Occipital lobe (tissue), 2 donors: ENCODE results near the gene RWDD3. TPM values are rescaled to one million over a fixed set of nuclear protein-coding genes. Genes with fewer than 3 reads are reported as not detected.

Experiments
- DNase-seq: peaks from one replicate; lab custom pipeline; 2025; lab: John Stamatoyannopoulos, UW
- total RNA-seq: library from RNA; depleted of rRNA; stranded (reverse); fragments of >200 nt; gene quantifications from one replicate; pipeline ENCODE4 v1.2.3, GENCODE V29; 2014

The RWDD3 gene
- total RNA-seq, 1 donor from 2014 or later: 28.4 TPM

DNA sequence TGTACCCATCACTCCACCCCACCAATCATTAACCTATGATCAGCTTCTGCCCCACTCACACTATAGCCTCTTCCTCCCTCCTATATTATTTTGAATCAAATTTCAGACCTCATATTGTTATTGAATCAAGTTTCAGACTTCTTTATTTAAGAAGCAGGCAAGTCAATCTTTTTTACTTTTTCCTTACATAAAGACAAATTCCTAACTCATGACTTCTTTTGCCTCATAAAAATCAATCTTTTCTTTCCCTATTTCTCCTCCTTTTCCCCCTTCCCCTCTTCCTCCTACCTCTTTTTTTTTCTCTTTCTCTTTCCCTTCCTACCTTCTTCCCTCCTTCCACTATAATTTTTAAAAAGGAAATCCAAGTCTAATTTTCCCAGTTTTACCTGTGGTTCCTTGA, 4.3 kb upstream of the RWDD3 start:
- DNase-seq: no peak

DNA sequence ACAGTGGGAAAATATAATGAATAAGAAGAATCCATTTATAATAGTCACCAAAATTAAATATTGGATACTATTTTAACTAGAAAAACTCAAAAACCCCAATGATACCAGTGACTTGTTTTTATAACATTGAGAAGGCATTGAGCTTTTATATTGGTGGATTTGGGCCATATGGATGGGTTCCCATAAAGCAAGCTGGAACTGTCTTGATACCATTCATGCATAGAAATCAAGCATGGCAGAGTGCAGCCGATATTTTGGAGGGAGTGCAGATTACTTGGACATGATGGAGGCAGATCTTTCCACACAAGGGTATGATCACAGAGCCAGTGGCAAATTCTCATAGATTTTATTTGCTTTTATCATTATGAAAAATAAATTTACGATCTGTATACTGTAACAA, 3.8 kb upstream of the RWDD3 start:
- DNase-seq: no peak

DNA sequence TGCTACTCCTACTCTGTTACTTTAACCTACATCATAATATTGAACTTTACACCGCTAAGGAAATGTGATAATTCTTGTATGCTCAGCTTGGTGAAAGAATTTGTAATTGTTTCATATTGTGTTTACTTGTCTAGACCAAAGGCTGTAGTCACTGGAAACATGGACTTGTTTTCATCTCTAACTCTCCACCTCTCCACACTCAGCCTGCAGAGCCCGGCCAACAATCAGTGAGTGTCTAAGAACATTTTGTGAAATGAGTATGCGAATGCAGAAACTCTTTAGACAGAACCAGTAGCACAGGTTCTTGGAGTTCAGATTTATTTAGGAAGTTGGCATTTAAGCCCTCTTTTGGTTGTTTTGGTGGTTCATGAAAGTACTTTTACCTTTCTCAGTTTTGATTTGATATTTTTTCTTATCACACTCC, 3.2 kb upstream of the RWDD3 start:
- DNase-seq: no peak

DNA sequence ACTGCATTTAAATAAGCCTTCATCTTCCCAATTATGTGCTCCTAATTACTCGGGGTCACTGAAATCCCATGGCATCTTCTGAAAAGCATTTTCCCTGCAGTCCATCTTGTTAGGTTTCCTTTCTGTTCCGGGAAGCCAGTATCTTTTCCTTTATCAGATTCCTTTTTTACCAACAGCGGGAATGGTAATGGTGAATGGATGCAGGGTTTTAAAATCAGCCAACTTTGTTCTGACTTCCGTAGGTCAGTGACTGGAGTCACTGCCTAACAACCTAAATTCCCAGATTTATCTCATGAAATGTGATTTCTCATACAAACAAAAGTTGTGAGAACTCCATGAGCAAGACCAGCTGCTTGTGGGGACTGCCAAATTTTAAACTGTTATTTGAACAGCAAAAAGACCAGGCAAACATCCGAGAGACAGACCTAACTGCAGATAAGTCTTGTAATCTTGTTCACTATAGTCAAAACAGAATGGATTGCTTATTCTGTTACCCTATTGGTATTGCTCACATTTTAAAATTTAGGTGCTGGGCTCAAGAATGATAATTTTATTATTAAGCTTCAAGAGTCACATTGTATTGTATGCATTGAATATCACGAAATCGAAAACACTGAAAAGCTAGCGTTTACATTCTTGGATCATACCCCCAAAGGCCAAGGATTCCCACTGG, 1.2 kb upstream of the RWDD3 start:
- DNase-seq: no peak

DNA sequence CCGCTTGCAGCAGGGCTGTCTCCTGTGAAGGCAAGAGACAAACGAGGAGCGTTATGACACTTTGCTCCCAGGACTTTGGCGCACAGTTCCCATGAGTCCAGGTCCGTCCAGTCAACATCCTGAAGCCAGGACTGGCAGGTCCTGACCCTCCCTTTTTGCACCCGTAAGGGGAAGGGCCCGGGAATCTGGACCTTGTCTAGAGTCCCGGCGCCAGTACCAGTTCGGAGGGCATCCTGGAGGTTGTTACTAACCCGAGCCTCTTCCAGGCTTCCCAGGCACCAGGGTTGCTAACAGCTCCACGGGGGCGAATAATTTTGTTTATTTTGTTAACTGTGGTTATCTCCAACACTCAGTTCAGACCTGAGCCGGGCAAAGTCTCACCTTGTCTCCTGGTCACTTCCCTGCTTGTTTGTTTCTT, 682 bp upstream of the RWDD3 start:
- DNase-seq: no peak

DNA sequence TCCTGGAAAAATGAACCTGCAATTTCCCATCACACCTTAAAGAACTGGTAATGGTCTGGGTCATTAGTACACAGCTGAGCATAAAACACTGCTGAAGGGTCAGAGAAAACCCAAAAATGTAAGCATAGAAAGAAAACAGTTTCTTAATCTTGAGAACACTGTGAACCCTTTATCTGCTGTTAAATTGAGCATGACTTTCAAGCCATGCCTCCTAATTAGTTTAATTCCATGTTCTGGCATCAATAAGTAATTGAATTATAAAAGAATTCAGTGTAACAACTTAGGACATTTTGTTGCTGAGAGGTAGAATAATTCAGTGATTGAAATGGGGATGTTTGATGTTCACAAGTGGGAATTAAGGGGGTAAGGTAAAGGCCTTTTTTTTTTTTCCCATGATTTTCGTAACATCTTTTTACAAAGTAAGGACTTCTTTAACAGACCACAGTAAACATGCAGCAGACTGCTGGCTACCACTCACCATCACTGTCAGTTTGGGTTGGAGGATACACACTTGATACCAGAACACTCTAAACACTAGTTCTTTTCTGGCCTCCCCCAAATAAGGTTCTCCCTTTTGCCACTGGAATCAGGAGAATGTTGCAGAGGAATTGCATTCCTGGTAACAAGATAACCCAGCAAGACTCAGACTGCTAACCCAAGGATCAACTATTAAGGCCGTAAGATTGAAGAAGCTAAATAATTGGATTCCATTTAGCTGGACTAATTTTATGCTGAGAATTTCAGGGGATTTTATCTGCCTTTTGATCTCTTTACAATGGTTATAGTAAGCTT, 3.0 kb downstream of the RWDD3 start:
- no peak for DNase-seq

DNA sequence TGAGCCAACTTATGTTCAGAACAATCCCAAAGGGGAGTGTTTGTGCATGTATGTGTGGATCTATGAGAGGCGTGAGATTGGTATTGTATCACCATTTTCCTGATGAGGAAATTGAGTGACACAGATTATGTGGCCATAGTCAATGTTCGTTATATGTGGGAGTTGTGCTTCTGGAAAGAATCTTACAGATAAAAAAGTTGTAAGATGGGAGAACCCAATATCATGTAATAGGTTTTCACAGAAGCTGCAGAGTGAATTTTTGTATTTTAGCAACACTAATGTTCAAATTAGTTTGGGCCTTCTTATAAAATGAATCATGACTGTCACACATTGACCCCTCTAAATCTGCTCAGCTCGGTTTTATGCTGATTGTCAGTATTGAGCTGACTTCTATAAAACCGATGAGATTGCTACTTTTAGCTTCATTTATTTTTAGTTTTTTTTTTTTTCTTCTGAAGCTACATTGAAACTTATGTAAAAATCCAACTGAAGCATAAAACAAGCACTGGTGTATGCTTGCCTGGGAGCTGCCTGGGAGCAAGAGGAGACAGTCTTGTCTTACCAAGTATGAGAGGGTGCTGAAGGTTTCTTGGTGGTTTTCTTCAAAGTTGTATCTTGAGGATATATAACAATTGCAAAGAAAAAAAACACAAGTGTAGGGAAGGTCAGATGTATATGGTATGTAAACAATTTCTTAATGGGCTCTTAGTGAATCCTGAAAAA, 4.1 kb downstream of the RWDD3 start:
- no peak for DNase-seq

DNA sequence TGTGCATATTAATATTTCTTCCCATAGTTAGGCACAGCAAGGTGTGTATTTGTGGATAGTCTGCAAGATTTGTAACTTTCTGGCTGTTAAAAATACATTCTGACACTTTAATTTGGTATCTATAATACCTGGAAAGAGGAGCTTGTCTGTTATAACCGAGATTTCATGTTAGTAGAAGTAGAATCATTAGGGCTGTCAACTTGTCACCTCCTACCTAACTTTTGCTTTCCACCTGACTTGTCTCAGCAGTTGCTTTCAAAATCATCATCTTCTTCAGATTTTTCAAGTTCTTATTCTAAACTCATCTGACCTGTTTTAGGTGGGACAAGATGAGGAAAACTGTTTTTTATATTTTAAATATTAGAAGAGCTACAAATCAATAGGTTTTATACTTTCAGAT, 11.0 kb downstream of the RWDD3 start:
- no peak for DNase-seq

DNA sequence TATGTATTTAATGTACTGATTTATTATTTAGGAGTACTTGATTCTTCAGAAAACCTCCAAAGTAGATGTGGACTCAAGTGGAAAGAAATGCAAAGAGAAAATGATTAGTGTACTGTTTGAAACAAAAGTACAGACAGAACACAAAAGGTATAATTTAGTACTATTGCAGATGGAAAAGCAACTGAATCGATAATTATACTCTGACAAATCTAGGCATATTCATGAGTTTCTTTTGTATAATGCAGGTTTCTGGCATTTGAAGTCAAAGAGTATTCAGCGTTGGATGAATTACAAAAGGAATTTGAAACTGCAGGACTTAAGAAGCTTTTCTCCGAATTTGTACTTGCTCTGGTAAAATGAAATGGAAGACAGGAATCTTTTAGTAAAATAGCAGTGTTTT, 12.5 kb downstream of the RWDD3 start:
- DNase-seq: no peak

DNA sequence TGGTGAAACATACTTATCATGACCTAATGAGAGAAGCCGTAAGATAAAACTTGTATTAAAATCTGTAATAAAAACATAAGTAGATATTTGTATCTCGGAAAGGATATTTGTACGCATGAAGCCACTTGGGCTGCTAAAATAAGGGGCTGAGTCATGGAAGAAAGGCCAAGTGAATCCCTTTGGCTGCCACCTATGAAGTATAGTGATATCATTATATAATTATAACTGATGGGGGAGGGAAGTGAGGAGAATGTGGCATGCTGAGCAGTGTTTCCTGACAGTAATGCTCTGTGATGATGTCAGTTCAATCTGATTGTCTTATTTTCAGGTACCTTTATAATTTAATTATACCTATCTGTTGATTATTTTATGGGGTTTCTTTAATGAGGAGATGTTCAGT, 13.6 kb downstream of the RWDD3 start:
- DNase-seq: no peak

DNA sequence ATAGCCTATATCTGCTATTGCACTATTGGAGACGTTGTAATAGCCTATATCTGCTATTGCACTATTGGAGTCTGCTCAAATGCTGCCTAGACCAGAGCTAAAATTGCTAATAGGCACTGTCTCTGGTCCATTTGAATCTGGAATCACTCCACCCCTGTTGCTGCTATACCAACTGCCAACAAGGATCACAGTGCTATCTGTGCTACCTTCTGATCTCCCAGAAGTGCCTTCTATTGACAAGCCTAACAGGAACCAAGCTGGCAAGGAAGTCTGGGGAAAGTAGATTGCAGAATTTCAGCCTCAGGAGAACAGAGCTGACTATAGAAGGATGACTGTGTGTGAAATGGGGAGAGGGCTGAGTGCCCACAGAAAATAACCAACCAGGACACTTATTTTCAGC, 15.9 kb downstream of the RWDD3 start:
- DNase-seq: no peak

DNA sequence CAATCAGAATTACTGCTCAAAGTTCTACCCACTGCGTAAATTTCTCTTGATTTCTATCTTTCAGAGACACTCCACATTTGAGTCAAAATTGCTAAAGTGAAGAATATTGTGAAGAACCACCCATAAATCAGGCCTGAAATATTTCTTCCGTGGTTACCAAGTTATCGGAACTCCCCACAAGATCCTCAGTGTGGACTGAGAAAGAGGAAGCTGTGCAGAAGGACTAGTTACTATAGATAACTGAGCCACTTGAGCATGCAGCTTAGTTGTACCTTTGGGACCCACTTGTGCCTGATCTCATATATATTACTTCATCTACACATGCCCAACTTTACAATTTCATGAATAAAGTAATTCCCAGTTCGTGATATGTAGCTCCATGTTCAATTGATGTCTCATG, 18.4 kb downstream of the RWDD3 start:
- no peak for DNase-seq

DNA sequence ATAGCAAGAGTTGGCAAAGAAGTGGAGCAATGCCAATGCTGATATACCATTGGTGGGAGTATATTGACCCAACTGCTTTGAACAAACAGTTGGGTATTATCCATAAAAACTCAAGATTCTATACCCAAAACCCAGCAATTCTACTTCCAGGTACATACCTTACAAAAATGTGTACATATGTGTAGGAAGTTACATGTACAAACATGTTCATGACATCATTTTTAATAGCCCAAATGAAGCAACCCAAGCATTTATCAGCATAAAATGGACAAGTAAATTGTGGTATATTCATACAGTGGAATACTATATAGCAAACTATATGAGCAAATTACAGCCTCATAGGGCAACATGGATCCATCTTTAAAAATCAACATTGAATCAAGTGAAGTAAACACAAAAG, 20.9 kb downstream of the RWDD3 start:
- no peak for DNase-seq

DNA sequence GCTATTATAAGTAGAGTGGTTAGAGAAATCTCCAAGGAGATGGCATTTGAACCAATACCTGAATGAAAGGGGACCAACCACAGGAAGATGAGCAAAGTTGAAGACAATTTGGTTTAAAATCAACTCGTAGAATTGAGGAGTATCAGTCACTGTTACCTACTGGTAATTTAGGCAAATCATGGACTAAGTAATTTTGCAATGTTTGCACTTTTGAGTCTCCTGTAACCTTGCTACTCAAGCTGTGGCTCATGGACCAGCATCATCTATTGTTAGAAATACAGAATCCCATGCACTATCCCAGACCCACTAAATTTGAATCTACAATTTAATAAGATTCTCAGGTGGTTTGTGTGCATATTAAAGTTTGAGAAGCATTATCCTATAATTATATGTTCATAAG, 21.8 kb downstream of the RWDD3 start:
- DNase-seq: no peak

DNA sequence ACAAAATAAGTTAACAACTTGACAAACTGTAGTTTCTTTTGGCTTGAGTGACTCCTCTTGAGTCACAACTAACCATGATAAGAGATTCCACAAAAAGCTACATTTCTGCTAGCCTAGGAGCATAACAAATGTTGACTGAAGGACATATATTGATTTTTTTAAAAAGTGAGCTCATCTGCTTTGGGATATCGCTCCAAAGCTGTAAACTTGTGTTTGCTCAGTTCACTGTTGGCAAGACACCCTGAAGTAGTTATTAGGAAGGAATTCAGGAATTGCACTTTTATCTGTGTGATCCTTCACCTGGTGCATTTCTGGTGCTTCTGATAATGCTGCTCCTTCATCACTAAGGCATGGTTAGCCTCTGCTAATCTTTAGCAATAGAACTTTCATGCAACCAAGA, 23.7 kb downstream of the RWDD3 start:
- DNase-seq: no peak

DNA sequence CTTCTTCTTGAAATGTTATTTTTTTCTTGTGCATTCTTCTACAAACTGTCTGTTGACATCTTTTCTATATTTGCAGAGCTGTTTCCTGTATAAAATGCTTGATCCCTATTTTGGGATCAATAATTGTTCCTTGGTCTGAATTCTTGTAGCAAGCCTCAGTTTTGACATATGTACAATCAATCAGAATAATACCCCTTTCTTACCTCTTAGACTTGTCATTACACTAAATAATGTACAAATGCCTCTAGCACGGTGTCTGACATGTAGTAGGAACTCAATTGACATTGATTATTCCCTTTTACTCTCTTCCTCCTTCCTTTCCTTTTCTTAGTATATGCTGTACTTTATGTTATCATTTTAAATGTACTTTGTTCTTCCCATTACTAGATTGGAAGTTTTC, 25.2 kb downstream of the RWDD3 start:
- DNase-seq: no peak

DNA sequence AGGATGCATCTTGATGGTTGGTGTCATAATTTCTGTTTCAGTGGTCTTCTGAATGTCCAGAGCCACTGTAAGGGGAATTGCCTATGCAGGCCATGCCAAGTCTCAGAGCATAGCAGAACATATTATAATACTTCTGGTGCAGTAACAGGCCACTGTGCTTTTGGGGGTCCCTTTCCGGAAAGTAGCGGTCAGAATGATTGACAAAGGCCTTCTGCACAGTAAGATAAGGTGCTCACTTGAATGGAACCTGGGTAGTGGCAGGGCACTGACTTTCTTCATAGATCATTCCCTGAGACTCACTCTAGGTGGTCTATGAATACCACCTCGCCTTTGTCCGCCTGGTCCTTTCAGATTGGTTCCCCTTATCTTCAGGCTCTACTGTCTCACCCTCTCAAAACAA, 28.9 kb downstream of the RWDD3 start:
- DNase-seq: no peak

DNA sequence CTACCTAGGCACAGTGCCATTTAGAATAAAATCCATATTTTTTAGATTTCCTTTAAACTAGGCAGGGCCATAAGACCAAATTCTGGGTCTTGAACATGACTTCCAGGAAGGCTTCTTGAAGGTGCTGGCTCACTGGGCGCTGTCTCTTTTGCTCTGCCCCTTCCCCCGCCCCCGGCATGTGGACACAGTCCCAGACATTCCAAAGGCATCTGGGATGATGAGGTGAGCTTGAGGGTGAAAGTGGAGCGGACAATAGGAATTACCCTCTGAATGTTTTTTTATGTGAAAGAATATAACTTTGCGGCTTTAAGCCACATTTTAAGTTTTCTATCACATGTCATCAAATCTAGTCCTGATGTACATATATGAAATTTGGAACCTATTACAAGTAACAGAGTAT, 29.4 kb downstream of the RWDD3 start:
- DNase-seq: no peak

DNA sequence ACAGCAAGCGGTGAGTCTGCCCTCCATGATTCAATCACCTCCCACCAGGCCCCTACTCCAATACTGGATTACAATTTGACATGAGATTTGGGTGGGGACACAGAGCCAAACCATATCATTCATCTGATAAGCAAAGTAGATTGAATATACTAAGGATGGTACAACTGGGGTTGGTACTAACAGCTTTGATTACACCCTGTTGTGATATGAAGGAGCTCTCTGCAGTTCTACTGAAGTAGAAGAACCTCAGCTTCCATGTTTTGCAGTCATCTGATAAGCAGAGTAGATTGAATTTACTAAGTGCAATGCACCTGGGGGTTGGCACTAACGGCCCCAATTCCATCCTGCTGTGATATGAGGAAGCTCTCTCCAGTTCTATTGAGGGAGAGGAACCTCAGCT, 31.1 kb downstream of the RWDD3 start:
- DNase-seq: no peak

DNA sequence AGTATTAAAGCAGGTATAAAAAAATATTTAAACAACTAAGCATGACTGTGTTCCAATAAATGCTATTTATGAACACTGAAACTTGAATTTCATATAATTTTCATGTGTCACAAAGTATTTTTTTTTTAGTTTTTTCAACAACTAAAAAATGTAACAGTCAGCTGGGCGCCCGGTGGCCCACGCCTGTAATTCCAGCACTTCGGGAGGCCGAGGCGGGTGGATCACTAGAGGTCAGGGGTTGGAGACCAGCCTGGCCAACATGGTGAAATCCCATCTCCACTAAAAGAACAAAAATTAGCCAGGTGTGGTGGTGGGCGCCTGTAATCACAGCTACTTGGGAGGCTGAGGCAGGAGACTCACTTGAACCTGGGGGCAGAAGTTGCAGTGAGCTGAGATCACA, 42.4 kb downstream of the RWDD3 start:
- no peak for DNase-seq

DNA sequence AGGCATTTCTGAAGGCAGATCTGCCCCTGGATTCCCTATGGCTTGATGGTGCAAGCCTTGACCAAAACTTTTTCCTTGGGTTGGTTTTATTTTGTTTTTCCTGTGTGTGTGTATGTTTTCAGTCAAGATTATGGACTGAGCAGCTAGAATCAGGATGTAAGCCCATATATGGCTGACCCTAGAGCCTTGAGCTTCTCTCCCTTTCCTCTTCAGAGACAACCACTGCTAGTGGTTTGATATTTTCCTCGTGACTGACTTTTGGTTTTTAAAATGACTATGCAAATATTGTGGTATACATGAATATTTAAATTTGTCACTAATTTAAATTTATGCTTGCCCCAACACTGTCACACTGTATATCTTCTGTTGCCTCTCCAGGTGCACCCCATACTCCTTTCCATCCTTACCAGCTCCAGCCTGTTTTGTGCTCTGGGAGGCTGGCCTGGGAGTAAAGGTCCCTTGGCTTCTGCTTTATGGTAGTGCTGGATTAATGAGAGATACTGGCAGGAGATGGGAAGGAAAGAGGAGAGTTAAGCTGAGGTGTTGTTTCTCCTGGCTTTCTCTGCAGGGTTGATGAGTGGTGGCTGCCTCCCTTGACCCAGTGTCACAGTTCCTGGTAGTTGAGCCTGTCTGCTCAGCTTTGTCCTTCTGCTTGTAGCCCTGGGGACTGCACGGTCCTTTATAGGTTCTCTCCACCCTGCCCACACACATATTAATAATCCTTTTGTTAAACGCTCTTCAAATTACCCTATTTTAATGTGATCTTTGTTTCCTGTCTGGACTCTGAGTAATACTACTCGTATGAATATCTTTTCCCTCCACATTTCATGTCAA, 44.4 kb downstream of the RWDD3 start:
- no peak for DNase-seq
